ENCODE results near the gene PAX5. TPM values are rescaled to one million over a fixed set of nuclear protein-coding genes. Genes with fewer than 3 reads are reported as not detected.

PAX5 gene
- total and polyA plus RNA-seq, 9 donors, result 0.02 to 0.28 (median 0.05) TPM; not detected in 6

DNA sequence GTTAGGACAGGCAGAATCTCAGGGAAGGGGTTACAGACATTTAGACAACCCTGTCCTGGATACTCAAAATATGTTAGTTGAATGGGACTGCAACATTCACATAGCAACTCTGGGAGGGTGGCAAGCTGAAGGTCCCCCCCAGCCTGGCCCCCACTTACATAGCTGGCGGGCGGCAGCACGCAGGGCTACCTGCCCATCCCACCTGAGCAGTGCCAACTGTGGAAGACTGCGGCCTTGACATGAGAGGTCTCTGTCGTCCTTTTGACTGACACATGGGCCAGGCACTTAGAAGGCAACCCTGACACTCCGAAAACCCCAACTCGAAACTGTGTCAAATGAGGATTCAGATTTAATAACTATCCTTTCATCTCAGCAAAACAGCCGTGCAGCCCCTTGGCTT, 16.5 kb downstream of the PAX5 start:
- no peaks in the 10 kb centered on the region for H3K36me3 ChIP-seq
- H3K4me1 ChIP-seq (ENCODE audit: insufficient read depth), result no peaks in the 10 kb centered on the region
- 82 to 84% (median 83%) methylated on average over 8 of the region's 8 CpGs for WGBS, 3 donors
- H3K27me3 ChIP-seq, result no peaks in the 10 kb centered on the region
- intact Hi-C loops (cut with DNase I), result no loop called here
- DNase-seq, result no peak
- no peak overlapping the region for H3K27ac ChIP-seq
- TF ChIP-seq EP300 (IDR thresholded peaks at IDR 0.05) (no peak), POLR2A (IDR thresholded peaks at IDR 0.05) (no peak)
- TF ChIP-seq, protein P1, sequence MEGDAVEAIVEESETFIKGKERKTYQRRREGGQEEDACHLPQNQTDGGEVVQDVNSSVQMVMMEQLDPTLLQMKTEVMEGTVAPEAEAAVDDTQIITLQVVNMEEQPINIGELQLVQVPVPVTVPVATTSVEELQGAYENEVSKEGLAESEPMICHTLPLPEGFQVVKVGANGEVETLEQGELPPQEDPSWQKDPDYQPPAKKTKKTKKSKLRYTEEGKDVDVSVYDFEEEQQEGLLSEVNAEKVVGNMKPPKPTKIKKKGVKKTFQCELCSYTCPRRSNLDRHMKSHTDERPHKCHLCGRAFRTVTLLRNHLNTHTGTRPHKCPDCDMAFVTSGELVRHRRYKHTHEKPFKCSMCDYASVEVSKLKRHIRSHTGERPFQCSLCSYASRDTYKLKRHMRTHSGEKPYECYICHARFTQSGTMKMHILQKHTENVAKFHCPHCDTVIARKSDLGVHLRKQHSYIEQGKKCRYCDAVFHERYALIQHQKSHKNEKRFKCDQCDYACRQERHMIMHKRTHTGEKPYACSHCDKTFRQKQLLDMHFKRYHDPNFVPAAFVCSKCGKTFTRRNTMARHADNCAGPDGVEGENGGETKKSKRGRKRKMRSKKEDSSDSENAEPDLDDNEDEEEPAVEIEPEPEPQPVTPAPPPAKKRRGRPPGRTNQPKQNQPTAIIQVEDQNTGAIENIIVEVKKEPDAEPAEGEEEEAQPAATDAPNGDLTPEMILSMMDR (IDR thresholded peaks at IDR 0.05), result no peak
- H3K9me3 ChIP-seq, result no peaks in the 10 kb centered on the region
- no peak overlapping the region for H3K4me3 ChIP-seq

DNA sequence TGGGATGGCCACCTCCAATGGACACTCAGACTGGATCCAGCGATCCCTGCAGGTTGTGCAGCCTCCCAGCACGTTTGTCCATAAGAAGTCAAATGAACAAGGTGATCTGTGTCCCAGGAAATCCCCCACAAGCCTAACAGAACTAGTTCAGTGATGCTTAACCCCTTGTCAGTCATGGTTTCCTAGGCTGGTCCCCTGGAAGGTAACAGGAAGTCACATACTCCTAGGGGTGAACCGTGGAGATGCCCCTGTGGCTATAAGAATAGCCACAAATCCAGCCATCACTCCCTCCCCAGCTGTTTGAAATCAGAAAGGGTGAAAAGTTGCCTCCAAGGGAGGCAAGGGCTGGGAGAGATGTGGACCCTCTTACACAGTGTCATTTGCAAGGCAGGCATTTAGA, 22.5 kb downstream of the PAX5 start:
- TF ChIP-seq POLR2A (IDR thresholded peaks at IDR 0.05), result no peak
- TF ChIP-seq EP300 (IDR thresholded peaks at IDR 0.05), result no peak
- TF ChIP-seq, protein P1 (IDR thresholded peaks at IDR 0.05), result no peak
- no peaks in the 10 kb centered on the region for H3K27me3 ChIP-seq
- no peaks in the 10 kb centered on the region for H3K9me3 ChIP-seq
- H3K27ac ChIP-seq, result no peak overlapping the region
- no peaks in the 10 kb centered on the region for H3K4me1 ChIP-seq (ENCODE audit: insufficient read depth)
- H3K36me3 ChIP-seq, result no peaks in the 10 kb centered on the region
- H3K4me3 ChIP-seq, result no peak overlapping the region
- no peak for DNase-seq
- intact Hi-C loops (cut with DNase I), result no loop called here
- 51 to 60% (median 55%) methylated on average over 3 of the region's 3 CpGs for WGBS, 3 donors

DNA sequence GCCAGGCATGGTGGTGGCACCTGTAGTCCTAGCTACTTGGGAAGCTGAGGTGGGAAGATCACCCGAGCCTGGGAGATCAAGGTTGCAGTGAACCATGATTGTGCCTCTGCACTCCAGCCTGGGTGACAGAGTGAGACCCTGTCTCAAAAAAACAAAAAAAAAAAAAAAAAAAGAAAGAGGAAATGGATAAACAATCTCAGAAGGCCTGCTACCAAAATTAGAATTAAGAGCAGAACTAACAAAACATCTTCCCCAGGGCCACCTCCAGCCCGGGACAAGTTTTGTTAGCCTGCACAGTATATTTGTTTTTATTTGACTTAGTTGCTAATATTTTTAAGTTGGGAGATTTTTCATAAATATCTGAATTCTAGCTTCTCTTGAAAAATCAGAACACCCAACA, 23.1 kb downstream of the PAX5 start:
- WGBS, 3 donors, result 60 to 79% (median 64%) methylated on average over 2 of the region's 2 CpGs
- no peaks in the 10 kb centered on the region for H3K36me3 ChIP-seq
- intact Hi-C loops (cut with DNase I), result no loop called here
- H3K4me1 ChIP-seq (ENCODE audit: insufficient read depth), result no peaks in the 10 kb centered on the region
- H3K4me3 ChIP-seq, result no peak overlapping the region
- no peak for TF ChIP-seq POLR2A (IDR thresholded peaks at IDR 0.05)
- TF ChIP-seq, protein P1 (IDR thresholded peaks at IDR 0.05), result no peak
- no peak for TF ChIP-seq EP300 (IDR thresholded peaks at IDR 0.05)
- H3K27me3 ChIP-seq, result no peaks in the 10 kb centered on the region
- no peak overlapping the region for H3K27ac ChIP-seq
- H3K9me3 ChIP-seq, result no peaks in the 10 kb centered on the region
- DNase-seq, result no peak

DNA sequence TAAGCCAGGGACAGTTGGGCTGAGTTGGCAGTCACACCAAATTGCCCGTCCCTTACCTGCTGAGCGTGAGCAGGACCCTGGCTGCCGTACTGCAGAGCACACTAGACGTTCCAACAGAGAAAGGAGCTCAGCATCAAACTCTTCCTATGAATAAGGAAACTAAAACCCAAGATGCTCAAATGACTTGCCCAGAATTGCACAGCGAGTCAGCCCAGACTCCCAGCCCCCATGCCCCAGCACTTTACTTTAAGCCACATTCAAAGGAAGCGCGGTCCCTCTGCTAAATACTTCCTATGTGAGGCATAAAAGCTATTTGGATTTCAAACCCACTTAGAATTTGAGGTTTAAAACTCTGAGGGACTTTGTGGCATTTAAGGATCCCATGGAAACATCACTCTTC, 23.9 kb downstream of the PAX5 start:
- no peak overlapping the region for H3K4me3 ChIP-seq
- no peak for DNase-seq
- H3K36me3 ChIP-seq, result no peaks in the 10 kb centered on the region
- TF ChIP-seq, protein P1 (IDR thresholded peaks at IDR 0.05), result no peak
- TF ChIP-seq POLR2A (IDR thresholded peaks at IDR 0.05) (no peak), EP300 (IDR thresholded peaks at IDR 0.05) (no peak)
- intact Hi-C loops (cut with DNase I), result no loop called here
- no peak overlapping the region for H3K27ac ChIP-seq
- H3K27me3 ChIP-seq, result no peaks in the 10 kb centered on the region
- 63 to 68% (median 66%) methylated on average over 7 of the region's 7 CpGs for WGBS, 3 donors
- no peaks in the 10 kb centered on the region for H3K4me1 ChIP-seq (ENCODE audit: insufficient read depth)
- no peaks in the 10 kb centered on the region for H3K9me3 ChIP-seq

All from ovary (tissue), 9 donors.